ENCODE results near the gene RPL27. TPM values are rescaled to one million over a fixed set of nuclear protein-coding genes. Genes with fewer than 3 reads are reported as not detected.
"Not testable (repeated sequence)": the region's sequence is repeated elsewhere in the genome, so short reads cannot be mapped to it uniquely, and the experiment has no call there.

RPL27 gene
- total RNA-seq, 3 donors from 2014 or later = 1,150 to 3,519 (median 1,958) TPM

DNA sequence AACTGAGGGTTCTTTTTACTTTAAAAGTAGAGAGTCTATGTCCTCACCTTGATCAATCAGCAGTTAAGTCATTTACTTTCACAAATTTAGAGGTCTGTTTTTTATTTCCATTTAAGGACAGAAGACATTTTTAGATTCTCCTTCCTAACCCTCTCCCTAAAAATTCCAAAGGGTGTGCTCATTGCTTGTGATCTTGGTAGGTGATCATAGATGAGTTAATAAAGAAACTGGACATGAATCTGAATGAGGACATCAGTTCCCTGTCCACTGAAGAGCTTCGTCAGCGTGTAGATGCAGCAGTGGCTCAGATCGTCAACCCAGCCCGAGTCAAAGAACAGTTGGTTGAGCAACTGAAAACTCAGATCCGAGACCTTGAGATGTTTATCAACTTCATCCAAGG lies 9.1 kb upstream of the RPL27 start:
- Histone ChIP-seq H3K4me1 (no peaks in the 10 kb centered on the region), H3K27ac (no peak overlapping the region), H3K4me3 (no peak overlapping the region), H3K27me3 (no peaks in the 10 kb centered on the region), H3K36me3 (no peaks in the 10 kb centered on the region), H3K9me3 (no peaks in the 10 kb centered on the region)
- no peak for DNase-seq (ENCODE audit: low spot score in 2 of 2)
- intact Hi-C loops (cut with DNase I; ENCODE audit: low total_unique reads) = no loop called here
- no peak for TF ChIP-seq POLR2AphosphoS5 (IDR thresholded peaks at IDR 0.05)
- no peak for TF ChIP-seq POLR2A (IDR thresholded peaks at IDR 0.05)
- TF ChIP-seq, protein P1, sequence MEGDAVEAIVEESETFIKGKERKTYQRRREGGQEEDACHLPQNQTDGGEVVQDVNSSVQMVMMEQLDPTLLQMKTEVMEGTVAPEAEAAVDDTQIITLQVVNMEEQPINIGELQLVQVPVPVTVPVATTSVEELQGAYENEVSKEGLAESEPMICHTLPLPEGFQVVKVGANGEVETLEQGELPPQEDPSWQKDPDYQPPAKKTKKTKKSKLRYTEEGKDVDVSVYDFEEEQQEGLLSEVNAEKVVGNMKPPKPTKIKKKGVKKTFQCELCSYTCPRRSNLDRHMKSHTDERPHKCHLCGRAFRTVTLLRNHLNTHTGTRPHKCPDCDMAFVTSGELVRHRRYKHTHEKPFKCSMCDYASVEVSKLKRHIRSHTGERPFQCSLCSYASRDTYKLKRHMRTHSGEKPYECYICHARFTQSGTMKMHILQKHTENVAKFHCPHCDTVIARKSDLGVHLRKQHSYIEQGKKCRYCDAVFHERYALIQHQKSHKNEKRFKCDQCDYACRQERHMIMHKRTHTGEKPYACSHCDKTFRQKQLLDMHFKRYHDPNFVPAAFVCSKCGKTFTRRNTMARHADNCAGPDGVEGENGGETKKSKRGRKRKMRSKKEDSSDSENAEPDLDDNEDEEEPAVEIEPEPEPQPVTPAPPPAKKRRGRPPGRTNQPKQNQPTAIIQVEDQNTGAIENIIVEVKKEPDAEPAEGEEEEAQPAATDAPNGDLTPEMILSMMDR (IDR thresholded peaks at IDR 0.05) = no peak

DNA sequence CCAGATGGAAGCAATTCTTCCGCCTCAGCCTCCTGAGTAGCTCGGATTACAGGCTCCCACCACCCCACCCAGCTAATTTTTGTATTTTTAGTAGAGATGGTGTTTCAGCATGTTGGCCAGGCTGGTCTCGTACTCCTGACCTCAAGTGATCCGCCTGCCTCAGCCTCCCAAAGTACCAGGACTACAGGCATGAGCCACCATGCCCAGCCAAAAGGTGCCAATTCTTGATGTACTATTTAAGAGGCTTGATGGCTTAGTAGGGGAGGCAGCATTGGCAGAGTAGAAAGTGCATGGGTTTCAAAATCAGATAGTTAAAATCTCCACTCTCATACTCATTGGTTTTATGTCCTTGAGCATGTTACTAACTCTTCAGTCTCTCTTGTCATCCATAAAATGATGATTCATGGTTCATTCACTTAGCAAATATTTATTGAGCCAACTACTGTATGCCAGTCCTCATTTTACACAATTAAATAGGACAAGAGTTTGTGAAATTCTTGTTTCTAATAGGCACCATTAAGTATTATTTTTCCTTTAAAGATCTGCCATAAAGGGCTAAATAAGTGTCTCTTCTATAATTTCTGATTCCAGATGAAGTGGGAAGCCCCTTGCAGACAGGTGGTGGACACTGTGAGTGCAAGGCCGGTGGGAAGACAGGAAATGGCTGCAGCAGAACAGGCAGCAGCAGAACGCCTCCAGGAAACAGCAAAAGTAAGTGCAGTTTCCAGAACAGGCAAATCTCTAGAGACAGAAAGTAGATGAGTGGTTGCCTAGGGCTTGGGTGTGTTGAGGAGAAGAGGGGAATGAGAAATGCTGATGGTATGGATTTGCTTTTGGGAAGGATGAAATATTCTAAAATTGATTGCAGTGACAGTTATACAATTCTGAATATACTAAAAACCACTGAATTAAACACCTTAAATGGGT lies 8.2 kb upstream of the RPL27 start:
- Histone ChIP-seq H3K36me3 (no peaks in the 10 kb centered on the region), H3K27me3 (no peaks in the 10 kb centered on the region), H3K4me3 (no peak overlapping the region), H3K9me3 (no peaks in the 10 kb centered on the region), H3K4me1 (no peaks in the 10 kb centered on the region), H3K27ac (peak overlapping the region in 1 of 2 donors; percentile 15)
- no peak for DNase-seq (ENCODE audit: low spot score in 2 of 2)
- intact Hi-C loops (cut with DNase I; ENCODE audit: low total_unique reads) = no loop called here
- TF ChIP-seq POLR2A (IDR thresholded peaks at IDR 0.05) (no peak), POLR2AphosphoS5 (IDR thresholded peaks at IDR 0.05) (no peak)
- TF ChIP-seq, protein P1 (IDR thresholded peaks at IDR 0.05) = no peak

DNA sequence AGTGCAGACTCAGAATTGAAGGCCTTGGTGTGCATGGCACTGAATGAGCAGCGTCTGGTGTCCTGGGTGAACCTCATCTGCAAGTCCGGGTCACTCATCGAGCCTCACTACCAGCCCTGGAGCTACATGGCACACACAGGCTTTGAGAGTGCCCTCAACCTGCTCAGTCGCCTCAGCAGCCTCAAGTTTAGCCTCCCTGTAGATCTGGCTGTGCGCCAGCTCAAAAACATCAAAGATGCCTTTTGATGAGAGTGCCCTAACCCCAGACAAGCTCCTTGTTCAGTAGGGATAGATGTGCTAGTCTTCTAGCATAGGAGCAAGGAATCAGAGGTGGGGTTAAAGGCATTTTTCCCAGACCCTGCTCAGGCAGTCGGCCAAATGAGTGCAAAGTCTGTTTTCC lies 6.7 kb upstream of the RPL27 start:
- no peak for DNase-seq (ENCODE audit: low spot score in 2 of 2)
- Histone ChIP-seq H3K27me3 (no peaks in the 10 kb centered on the region), H3K36me3 (no peaks in the 10 kb centered on the region), H3K4me1 (no peaks in the 10 kb centered on the region), H3K27ac (peak overlapping the region in 1 of 2 donors; percentile 3), H3K9me3 (no peaks in the 10 kb centered on the region), H3K4me3 (no peak overlapping the region)
- TF ChIP-seq, protein P1 (IDR thresholded peaks at IDR 0.05) = no peak
- TF ChIP-seq POLR2A (IDR thresholded peaks at IDR 0.05) (no peak), POLR2AphosphoS5 (IDR thresholded peaks at IDR 0.05) (no peak)
- intact Hi-C loops (cut with DNase I; ENCODE audit: low total_unique reads) = no loop called here

DNA sequence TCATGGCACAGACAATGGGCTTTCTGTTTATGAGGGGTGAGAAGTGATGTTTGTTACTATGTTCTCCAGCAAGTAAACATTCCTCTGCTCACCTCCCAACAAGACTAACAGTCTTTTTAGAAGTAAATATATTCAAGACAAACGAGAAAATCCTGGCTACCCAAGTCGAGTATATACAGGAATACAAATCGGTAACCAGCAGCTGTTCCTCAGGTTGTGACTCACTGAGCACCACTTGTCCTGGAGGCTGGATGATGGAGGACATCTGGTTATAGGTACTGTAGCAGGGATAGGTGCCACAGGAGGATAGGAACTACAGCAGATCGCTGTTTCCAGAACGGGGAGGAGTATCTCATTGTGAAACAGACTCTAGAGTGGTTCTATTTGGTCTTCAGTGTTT lies 5.3 kb upstream of the RPL27 start:
- DNase-seq (ENCODE audit: low spot score in 2 of 2) = no peak
- Histone ChIP-seq H3K36me3 (no peaks in the 10 kb centered on the region), H3K4me3 (no peak overlapping the region), H3K9me3 (no peaks in the 10 kb centered on the region), H3K4me1 (no peaks in the 10 kb centered on the region), H3K27ac (no peak overlapping the region), H3K27me3 (no peaks in the 10 kb centered on the region)
- TF ChIP-seq POLR2A (IDR thresholded peaks at IDR 0.05) (no peak), POLR2AphosphoS5 (IDR thresholded peaks at IDR 0.05) (no peak)
- TF ChIP-seq, protein P1 (IDR thresholded peaks at IDR 0.05) = no peak
- intact Hi-C loops (cut with DNase I; ENCODE audit: low total_unique reads) = no loop called here

DNA sequence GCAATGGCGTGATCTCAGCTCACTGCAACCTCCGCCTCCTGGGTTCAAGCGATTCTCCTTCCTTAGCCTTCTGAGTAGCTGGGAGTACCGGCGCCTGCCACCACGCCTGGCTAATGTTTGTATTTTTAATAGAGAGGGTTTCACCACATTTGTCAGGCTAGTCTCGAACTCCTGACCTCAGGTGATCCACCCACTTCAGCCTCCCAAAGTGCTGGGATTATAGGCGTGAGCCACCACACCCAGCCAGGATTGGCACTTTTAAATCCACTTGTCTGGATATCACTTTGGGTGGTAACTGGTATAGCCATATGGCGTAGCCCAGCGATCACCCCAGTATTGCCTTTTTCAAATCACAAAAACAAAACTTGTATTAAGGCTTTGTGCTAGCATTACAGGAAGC lies 4.3 kb upstream of the RPL27 start:
- H3K4me1 ChIP-seq; H3K4me3 ChIP-seq; DNase-seq (ENCODE audit: low spot score in 2 of 2); H3K9me3 ChIP-seq; H3K27me3 ChIP-seq; H3K27ac ChIP-seq; H3K36me3 ChIP-seq; intact Hi-C loops (cut with DNase I; ENCODE audit: low total_unique reads): not testable (repeated sequence)

Measured in breast epithelium (tissue), 4 donors.